Neural crest cell (in vitro differentiated cells): ENCODE measurements around the gene CALML3. TPM values are rescaled to one million over a fixed set of nuclear protein-coding genes. Genes with fewer than 3 reads are reported as not detected.

ENCODE experiments used
- DNase-seq: peaks from one replicate; pipeline ENCODE4 v3.0.0; 2021; ENCODE audit warnings: low read depth, mixed read lengths, low spot score
- H3K27ac Mint-ChIP-seq: one replicate; pipeline ENCODE4 v1.8.0; 2021; ENCODE audit warnings: mild to moderate bottlenecking, mixed read lengths; ENCODE audit not compliant: unreplicated experiment
- H3K27me3 Mint-ChIP-seq: 2 replicates; pipeline ENCODE4 v1.8.0; 2021; ENCODE audit warnings: low read depth, mild to moderate bottlenecking, mixed read lengths
- H3K36me3 Mint-ChIP-seq: 2 replicates; pipeline ENCODE4 v1.8.0; 2021; ENCODE audit warnings: low read depth, mild to moderate bottlenecking, mixed read lengths
- H3K4me1 Mint-ChIP-seq: 2 replicates; pipeline ENCODE4 v1.8.0; 2021; ENCODE audit warnings: mixed read lengths
- H3K4me3 Mint-ChIP-seq: one replicate; pipeline ENCODE4 v1.8.0; 2021; ENCODE audit warnings: mild to moderate bottlenecking, mixed read lengths
- H3K9me3 Mint-ChIP-seq: 2 replicates; pipeline ENCODE4 v1.8.0; 2021; ENCODE audit warnings: mixed read lengths
- CTCF ChIP-seq: fragments of 200-600 bp; sonication (generic); conservative IDR thresholded peaks from 2 replicates; pipeline ENCODE4 v1.5.0; 2021; ENCODE audit warnings: antibody characterized with exemption, mild to moderate bottlenecking
- total RNA-seq: library from RNA; stranded (reverse); gene quantifications from 2 replicates; pipeline ENCODE4 v1.2.1, GENCODE V29; 2021

The CALML3 gene
- total RNA-seq, 1 donor from 2014 or later: not detected

DNA sequence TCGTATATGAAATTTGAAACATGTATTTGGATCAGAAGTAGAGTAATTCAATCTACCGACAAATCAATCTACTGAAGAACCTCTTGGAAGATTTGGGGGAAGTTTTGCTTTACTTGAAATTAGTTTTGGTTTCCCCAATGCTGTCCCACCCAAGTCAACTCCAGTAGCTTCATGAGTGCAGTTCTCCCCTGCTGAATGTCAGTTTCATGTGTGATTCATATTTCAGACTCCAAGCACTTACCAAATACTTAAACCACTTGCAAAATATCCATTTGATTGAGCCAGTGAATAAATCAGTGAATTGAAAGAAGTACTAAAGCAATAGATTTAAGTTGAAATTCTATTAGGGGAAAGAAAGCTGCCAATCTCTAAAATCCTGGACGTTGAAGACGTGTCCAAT is 34.7 kb upstream of the CALML3 start:
- no peak for TF ChIP-seq CTCF
- H3K27me3 Mint-ChIP-seq: no peaks in the 10 kb centered on the region
- no peak for DNase-seq
- H3K36me3 Mint-ChIP-seq: no peaks in the 10 kb centered on the region
- no peaks in the 10 kb centered on the region for H3K4me1 Mint-ChIP-seq
- H3K9me3 Mint-ChIP-seq: no peaks in the 10 kb centered on the region
- no peak overlapping the region for H3K4me3 Mint-ChIP-seq
- H3K27ac Mint-ChIP-seq: no peak overlapping the region

- no peak for TF ChIP-seq CTCF
- Mint-ChIP-seq H3K9me3 (no peaks in the 10 kb centered on the region), H3K4me3 (no peak overlapping the region), H3K4me1 (no peaks in the 10 kb centered on the region), H3K27ac (no peak overlapping the region), H3K27me3 (no peaks in the 10 kb centered on the region), H3K36me3 (no peaks in the 10 kb centered on the region)
- DNase-seq: no peak
These were observed 33.9 kb upstream of the CALML3 start for GRCh38 chr10:5490698-5491464.

DNA sequence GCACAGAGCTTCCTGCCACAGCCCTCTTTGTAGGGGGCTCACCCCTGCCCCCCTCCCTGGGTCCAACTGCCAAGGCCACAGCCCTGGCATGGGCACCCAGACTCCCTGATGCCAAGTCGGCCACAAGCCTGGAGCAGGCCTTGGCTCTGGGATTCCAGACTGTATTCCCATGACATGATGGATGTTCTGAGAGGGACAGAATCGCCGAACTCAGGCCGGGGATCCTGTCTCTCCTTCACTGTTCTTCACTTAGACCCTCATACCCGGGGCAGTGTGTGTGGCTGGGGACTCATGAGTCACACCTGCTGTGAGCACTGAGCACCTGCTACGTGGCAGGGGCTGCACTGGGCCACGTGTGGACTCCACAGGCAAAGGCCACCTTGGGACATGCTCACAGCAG is 33.3 kb upstream of the CALML3 start:
- H3K27me3 Mint-ChIP-seq: no peaks in the 10 kb centered on the region
- no peaks in the 10 kb centered on the region for H3K4me1 Mint-ChIP-seq
- no peak for TF ChIP-seq CTCF
- no peak overlapping the region for H3K4me3 Mint-ChIP-seq
- H3K9me3 Mint-ChIP-seq: no peaks in the 10 kb centered on the region
- no peaks in the 10 kb centered on the region for H3K36me3 Mint-ChIP-seq
- DNase-seq: no peak
- H3K27ac Mint-ChIP-seq: no peak overlapping the region

DNA sequence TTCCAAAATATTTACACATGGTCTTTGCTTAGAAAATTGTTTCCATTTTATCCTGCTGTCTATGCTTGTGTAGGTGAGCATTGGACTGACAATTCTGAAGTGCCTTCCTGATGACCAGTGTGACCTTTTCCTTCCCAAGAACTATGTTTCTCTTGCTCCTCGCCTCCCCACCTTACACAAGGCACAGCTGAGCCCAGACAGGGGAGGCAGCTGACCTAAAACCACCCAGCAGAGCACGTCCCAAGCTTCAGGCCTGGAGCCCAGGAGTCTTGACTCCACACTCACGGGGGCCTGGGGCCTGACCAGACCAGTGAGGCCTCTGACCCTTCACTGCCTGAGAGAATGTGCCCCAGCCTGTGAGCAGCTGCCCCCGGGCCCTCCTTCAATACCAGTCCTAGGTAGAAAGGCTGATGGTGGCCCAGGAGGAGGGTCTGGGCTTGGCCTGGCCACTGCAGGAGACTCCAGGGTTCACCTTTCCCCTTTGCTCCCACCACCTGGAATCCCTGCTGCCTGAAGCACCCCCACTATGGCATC is 32.4 kb upstream of the CALML3 start:
- Mint-ChIP-seq H3K27me3 (no peaks in the 10 kb centered on the region), H3K4me1 (no peaks in the 10 kb centered on the region), H3K4me3 (no peak overlapping the region), H3K36me3 (no peaks in the 10 kb centered on the region), H3K27ac (no peak overlapping the region), H3K9me3 (no peaks in the 10 kb centered on the region)
- TF ChIP-seq CTCF: no peak
- no peak for DNase-seq

DNA sequence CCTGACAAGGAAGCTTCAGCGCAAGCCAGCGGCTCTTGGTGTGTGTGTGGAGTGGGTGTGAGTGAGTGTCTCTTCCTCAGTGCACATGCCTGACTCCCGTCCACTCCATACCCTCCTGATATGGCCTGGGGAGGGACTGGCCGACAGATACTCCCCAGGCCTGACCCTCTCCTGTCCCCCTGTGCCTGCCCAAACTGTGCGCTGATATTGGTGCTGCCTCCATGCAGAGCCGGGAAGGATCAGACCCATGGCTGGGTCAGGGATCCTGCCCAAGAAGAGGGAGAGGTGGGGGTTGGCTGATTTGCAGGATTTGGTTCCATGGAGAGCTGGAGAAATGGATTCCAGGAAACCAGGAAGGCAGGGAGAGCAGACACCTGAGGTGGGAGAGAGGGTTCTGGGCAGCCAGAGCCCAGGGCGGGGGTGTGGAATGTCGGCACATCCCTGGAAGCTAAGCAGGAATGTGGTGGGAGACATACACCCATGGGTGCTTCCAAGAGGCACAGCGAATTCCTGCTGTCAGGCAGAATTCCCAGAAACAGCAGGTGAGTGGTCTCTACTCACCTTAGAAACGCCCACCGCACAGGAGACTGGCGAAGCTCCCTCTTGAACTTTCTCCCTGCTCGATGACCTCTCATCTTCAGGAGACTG is 31.7 kb upstream of the CALML3 start:
- Mint-ChIP-seq H3K4me3 (no peak overlapping the region), H3K27ac (no peak overlapping the region), H3K4me1 (no peaks in the 10 kb centered on the region), H3K9me3 (no peaks in the 10 kb centered on the region), H3K36me3 (no peaks in the 10 kb centered on the region), H3K27me3 (no peaks in the 10 kb centered on the region)
- no peak for DNase-seq
- TF ChIP-seq CTCF: no peak
